Inflammatory macrophage (primary cell): ENCODE measurements around the gene SIN3B.

Source experiments
- DNase-seq, 2 donors: peaks; one replicate each; pipeline ENCODE4 v3.0.0-alpha.2; 2020 to 2022

SIN3B gene

GRCh38 chr19:16889883-16890460, 60.8 kb downstream of the SIN3B start:
- no peak for DNase-seq

DNA sequence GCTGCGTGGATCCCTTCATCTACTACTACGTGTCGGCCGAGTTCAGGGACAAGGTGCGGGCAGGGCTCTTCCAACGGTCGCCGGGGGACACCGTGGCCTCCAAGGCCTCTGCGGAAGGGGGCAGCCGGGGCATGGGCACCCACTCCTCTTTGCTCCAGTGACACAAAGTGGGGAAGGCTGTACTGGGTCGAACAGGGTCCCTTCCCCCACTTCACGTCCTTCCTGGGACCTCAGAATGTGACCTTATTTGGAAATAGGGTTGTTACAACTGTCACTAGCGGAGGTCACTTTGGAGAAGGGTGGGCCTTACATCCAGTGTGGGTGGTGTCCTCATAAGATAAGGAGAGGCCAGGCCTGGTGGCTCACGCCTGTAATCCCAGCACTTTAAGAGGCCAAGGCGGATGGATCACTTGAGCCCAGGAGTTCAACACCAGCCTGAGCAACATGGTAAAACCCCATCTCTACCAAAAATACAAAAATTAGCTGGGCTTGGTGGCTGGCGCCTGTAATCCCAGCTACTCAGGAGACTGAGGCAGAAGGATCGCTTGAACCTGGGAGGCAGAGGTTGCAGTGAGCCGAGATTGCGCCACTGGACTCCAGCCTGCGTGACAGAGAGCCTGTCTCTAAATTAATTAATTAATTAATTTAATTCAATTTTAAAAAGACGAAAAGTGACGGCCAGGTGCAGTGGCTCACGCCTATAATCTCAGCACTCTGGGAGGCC, 61.4 kb downstream of the SIN3B start:
- no peak for DNase-seq

GRCh38 chr19:16891696-16892382, 62.6 kb downstream of the SIN3B start:
- no peak for DNase-seq

- no peak for DNase-seq
These were observed 63.2 kb downstream of the SIN3B start for GRCh38 chr19:16892436-16892835.

- no peak for DNase-seq
These were observed 63.9 kb downstream of the SIN3B start for GRCh38 chr19:16892868-16893685.

- DNase-seq, result peak in 1 of 2 donors; percentile 21
These were observed 64.4 kb downstream of the SIN3B start for GRCh38 chr19:16893686-16893989.

- no peak for DNase-seq
These were observed 64.9 kb downstream of the SIN3B start for GRCh38 chr19:16894080-16894479.

- no peak for DNase-seq
These were observed 66.4 kb downstream of the SIN3B start for GRCh38 chr19:16895467-16896145.

DNA sequence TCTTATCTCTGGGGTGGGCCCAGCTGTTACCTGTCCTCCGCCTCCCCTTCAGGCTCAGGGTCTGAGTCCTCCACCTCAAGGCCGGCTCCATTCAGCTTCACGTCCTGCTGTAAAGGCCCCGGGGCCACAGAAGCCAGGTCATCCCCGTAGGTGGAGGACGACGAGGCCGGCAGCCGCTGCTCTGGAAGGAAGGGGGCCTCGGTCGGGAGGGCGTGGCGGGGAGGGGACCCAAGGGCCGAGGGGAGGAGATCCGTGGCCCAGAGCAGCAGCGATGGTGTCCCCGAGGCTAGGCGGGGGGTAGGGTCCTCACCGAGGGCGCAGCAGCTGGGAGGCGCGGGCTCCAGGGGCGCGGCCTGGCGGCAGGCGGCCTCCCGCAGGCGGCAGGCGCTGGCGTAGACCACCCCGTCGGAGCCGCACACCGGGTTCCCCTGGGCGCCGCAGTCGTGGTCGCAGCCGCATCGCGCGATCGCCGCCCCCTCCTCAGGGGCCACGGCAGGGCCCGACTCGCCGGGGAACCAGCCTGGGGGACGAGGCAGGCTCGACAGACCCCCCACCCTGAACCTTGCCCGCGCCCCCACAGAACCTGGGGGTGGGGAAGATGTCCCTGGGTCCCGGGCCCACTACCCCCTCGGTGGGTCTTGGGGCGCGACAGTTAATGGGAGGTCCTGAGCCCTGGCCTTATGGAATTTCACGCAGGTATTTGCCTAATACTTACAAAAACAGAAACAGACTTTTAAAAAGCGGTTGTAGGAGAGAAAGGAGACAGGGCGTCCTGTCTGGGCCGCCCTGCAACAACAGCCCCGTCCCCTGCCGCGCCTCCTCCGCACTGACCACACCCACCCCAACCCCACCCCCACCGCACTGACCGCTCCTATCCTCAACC, 67.2 kb downstream of the SIN3B start:
- DNase-seq, result no peak

- peak; percentile 95 for DNase-seq
These were observed 68.0 kb downstream of the SIN3B start for GRCh38 chr19:16897029-16897855.

GRCh38 chr19:16897856-16898161, 68.6 kb downstream of the SIN3B start:
- no peak for DNase-seq

DNA sequence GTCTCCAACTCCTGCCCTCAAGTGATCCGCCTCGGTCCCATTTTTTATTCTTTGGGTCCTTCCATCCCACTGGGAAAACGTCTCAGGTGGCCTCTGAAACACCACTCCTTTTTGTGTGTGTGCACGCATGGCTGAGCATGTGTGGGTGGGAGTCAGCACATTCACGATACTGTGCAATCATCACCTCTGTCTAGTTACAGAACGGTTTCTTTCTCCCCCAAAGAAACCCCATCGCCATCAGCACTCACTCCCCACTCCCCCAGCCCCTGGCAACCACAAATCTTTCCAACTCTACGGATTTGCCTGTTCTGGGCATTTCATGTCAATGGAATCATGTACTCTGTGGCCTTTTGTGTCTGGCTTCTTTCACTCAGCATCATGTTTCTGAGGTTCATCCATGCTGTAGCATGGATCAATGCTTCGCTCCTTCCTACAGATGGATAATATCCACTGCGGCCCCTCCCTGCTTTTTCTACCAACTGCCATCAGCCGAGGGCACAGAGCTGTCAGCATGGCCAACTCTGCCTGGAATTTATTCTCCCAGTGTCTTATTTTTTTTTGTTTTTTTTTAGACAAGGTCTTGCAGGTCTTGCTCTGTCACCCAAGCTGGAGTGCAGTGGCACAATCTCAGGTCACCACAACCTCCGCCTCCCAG, 69.3 kb downstream of the SIN3B start:
- no peak for DNase-seq

DNA sequence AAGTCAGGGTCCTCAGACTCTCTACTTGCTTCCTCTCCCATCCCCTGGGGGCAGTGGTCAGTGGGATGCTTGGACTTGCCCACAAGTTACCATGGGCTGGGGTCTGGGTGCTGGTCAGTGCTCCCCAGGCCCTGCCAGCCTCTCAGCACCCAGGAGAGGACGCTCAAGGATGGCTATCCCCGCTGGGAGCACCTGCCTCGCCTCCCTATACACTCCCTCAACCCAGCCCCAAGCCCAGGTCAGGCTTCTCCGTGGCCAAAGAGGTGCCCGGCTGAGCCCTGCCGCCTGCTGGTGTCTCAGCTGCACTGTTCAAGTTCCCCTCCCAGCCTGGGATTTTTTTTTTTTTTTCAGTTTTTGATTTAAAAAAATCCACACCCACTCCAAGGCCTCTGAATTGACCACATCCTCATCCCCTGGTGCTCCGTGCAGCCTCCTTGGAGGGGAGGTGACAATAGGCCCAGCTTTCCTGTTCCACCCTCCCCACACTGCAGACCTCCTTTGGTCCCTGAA, 70.4 kb downstream of the SIN3B start:
- DNase-seq, result peak; percentile 79 to 88

- DNase-seq, result peak; percentile 8 to 23
These were observed 72.4 kb downstream of the SIN3B start for GRCh38 chr19:16901491-16902175.

DNA sequence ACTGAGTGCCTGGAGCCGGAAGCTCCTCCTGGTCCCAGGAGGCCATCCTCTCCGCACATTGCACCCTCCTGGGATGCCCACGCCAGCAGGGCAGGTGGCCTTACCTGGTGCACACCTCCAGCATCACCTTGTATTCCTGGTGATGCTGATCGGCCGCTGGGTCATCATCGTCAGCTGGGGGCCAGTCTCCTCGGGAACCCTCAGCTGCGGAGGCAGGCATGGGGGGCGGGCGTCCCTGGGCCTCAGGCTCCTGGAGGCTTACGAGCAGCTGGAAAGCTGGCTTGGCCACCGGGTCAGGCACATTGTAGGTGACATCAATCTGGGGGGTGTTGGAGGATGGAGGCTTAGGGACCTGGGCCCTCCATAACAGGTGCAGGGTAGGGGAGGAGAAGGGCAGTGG, 73.3 kb downstream of the SIN3B start:
- DNase-seq, result no peak

DNA sequence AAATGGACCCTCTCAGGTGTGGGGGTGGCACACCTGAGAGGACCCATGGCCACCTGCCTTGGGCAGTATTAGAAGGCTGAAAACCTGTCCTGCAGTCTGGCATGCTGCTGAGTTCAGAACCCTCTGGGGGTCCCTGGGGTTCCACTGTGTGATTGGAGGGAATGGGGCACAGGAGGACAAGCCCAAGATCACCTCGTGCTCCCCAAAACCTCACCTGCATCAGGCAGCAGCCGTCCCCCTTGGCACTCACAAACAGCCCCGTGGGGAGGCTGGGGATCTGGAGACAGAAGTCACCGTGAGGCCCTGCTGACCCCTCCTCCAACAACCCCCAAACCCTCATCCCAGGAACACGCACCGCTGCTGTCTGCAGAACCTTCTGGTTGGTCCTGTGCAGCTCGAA, 74.1 kb downstream of the SIN3B start:
- DNase-seq, result no peak

DNA sequence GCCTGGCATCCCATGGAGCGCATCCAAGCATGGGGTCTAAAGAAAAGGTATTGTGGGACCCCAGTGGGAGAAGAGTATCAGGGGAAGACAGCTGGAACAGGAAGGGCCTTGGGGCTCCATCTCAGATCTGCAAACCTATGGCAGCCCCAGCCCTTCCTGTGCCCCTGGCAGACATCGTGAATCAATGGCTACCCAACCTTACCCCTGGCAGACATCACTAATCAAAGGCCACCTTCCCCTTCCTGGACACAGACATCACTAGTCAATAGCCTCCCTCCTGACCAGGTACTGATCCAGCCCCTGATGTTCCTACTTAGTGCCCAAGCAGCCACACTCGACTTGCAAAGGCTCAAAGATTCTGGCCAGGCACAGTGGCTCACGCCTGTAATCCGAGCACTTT, 75.4 kb downstream of the SIN3B start:
- DNase-seq, result no peak

GRCh38 chr19:16908759-16909158, 79.6 kb downstream of the SIN3B start:
- DNase-seq, result no peak

DNA sequence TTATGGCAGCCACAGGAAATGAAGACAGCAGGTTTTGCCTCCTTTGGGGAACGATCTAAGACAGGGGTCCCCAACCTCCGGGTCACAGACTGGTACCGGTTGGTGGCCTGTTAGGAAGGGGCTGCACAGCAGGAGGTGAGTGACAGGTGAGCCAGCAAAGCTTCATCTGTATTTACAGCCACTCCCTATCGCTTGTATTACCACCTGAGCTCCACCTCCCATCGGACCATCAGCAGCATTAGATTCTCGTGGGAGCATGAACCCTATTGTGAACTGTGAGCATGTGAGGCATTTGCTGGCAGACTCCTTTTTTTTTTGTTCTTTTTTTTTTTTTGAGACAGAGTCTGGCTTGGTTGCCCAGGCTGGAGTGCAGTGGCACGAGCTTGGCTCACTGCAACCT, 81.8 kb downstream of the SIN3B start:
- no peak for DNase-seq

- no peak for DNase-seq
These were observed 83.6 kb downstream of the SIN3B start for GRCh38 chr19:16912780-16913179.
